ENCODE results near the gene GJA4. TPM values are rescaled to one million over a fixed set of nuclear protein-coding genes. Genes with fewer than 3 reads are reported as not detected.

Gene GJA4
- total RNA-seq (2021) = 1.4 and 2.1 TPM in 2 replicates
- long read RNA-seq, transcript GJA4-201 (2 exons, 1,622 nt) = major isoform, 11 of 13 reads
- long read RNA-seq, partial matches to known transcripts = 0 of 13 reads
- long read RNA-seq, other reads (novel, unspliced or antisense) = 1 of 13 reads

GRCh38 chr1:34792868-34793727 is at the start of gene GJA4:
Gene GJA4 (plus strand): TSS chr1:34792999. CDS start chr1:34794214, 1,215 bp downstream.
- no peak within 1 kb of the TSS for H2BK5ac ChIP-seq (ENCODE audit: insufficient read length, low read length)
- H3K18ac ChIP-seq (ENCODE audit: insufficient read length, low read depth, low read length) = no peak within 1 kb of the TSS
- no peak within 1 kb of the TSS for H2AFZ ChIP-seq (ENCODE audit: low read length)
- peaks cover 1% of the 10 kb centered on the region; the same call in 1 of the 2 replicates for H3K4me1 ChIP-seq (ENCODE audit: insufficient read depth, low read length)
- H3K4ac ChIP-seq (ENCODE audit: low read depth, low read length) = no peak within 1 kb of the TSS
- H3K14ac ChIP-seq (ENCODE audit: insufficient read depth, low read length) = peak within 1 kb of the TSS; percentile 50; the same call in 1 of the 2 replicates
- no peak within 1 kb of the TSS for H3K23ac ChIP-seq (ENCODE audit: insufficient read length, low read depth, low read length)
- Mint-ChIP-seq H3K4me1 (peaks cover 18 to 21% of the 10 kb centered on the region in 2 experiments), H3K4me3 (peak within 1 kb of the TSS; percentile 60 to 79), H3K9me3 (no peaks in the 10 kb centered on the region; a peak in 2 of 5 replicates), H3K27me3 (ENCODE audit: low read depth) (peaks cover 43% of the 10 kb centered on the region), H3K36me3 (ENCODE audit: insufficient read depth in 1 of 3, low read depth in 3 of 3) (no peaks in the 10 kb centered on the region; a peak in 2 of 7 replicates), H3K27ac (peak within 1 kb of the TSS in 1 of 3 experiments; percentile 94; a peak in 1 of 7 replicates)
- H2AK5ac ChIP-seq (ENCODE audit: insufficient read length, low read length) = no peak within 1 kb of the TSS
- DNase-seq = no peak
- no peak within 1 kb of the TSS for H2BK120ac ChIP-seq (ENCODE audit: low read depth, low read length, poor library complexity, severe bottlenecking)
- H3K79me1 ChIP-seq (ENCODE audit: insufficient read depth, low read depth, low read length, poor library complexity, severe bottlenecking) = no peaks in the 10 kb centered on the region
- WGBS (ENCODE audit: extremely low coverage, insufficient read length, low lambda C conversion rate) = no CpG with 5 or more reads among the region's 45 CpGs
- H3K9me3 ChIP-seq (ENCODE audit: control insufficient read depth, low read depth, low read length) = no peaks in the 10 kb centered on the region
- H2BK15ac ChIP-seq (ENCODE audit: low read depth, low read length) = no peak within 1 kb of the TSS
- H4K91ac ChIP-seq (ENCODE audit: insufficient read length, low read depth, low read length) = no peak within 1 kb of the TSS
- TF ChIP-seq CTCF (conservative IDR thresholded peaks at IDR 0.05) = no peak
- no peak within 1 kb of the TSS for H4K8ac ChIP-seq (replicated peaks; ENCODE audit: insufficient read length, low read depth, low read length)
- H3K27ac ChIP-seq (ENCODE audit: insufficient read length, low read depth, low read length) = no peak within 1 kb of the TSS
- H4K5ac ChIP-seq (ENCODE audit: insufficient read length, low read depth, low read length) = no peak within 1 kb of the TSS
- no peak within 1 kb of the TSS for H2BK12ac ChIP-seq (ENCODE audit: insufficient read length, low read depth, low read length)
- no peak within 1 kb of the TSS for H3K9ac ChIP-seq (ENCODE audit: extremely low read depth, insufficient read length, low read length)
- no peak within 1 kb of the TSS for H2BK20ac ChIP-seq (ENCODE audit: low read depth, low read length, poor library complexity, severe bottlenecking)
- H3K27me3 ChIP-seq (ENCODE audit: insufficient read depth, low read length) = no peaks in the 10 kb centered on the region; the same call in 1 of the 2 replicates
- H3K23me2 ChIP-seq (ENCODE audit: insufficient read length, low read depth, low read length, poor library complexity, severe bottlenecking) = no peaks in the 10 kb centered on the region
- H3K56ac ChIP-seq (ENCODE audit: insufficient read length, low read depth, low read length) = no peak within 1 kb of the TSS
- no peaks in the 10 kb centered on the region for H3K79me2 ChIP-seq (ENCODE audit: insufficient read depth, low read length)
- H3T11ph ChIP-seq (ENCODE audit: low read length) = no peak within 1 kb of the TSS
- peak within 1 kb of the TSS; percentile 17 for H3K4me2 ChIP-seq (ENCODE audit: insufficient read depth, insufficient read length, low read length)
- no peaks in the 10 kb centered on the region for H4K20me1 ChIP-seq (ENCODE audit: control insufficient read depth, insufficient read depth, insufficient read length)
